Smooth muscle cell of the brain vasculature (primary cell): Measurements from ENCODE around the gene ANKRD50.

Experiments used
- DNase-seq: peaks from one replicate; pipeline ENCODE4 v3.0.0-alpha.2; 2012; ENCODE audit warnings: low read depth, low spot score

Gene ANKRD50

DNA sequence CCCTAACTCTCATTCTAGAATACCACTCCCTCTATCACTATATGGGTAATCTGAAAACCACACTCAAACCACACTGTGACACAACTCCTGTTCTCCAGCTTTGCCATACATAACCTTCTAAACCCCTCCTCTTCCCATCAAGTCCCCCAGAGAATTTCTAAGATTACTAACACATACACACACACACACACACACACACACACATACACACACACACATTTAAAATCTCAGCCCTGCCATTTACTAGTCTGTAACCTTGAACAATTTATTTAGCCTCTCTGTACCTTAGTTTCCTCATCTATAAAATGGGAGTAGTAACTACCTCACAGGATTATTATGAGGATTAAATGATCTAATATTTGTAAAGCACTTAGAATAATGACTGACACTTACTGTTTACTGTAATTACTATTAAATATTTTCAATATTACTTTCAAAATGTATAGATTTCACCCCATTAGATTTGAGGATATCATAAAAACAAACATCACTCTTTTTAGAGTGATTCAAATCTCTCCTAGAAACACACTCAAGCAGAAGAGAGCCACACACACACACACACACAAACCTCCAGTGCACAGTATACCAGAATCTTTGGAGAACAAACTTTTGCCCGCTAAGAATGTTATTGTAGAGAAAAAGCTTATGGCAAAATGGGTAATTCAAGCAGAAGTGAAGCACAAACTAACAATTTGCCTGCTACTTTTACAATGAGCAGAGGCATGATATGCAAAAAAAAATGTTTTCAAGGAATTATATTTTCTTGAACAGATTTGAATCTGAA lies 3.8 kb downstream of the ANKRD50 start:
- DNase-seq, result no peak

- DNase-seq, result no peak
Measured at GRCh38 chr4:124705393-124705792, 7.1 kb downstream of the ANKRD50 start.

DNA sequence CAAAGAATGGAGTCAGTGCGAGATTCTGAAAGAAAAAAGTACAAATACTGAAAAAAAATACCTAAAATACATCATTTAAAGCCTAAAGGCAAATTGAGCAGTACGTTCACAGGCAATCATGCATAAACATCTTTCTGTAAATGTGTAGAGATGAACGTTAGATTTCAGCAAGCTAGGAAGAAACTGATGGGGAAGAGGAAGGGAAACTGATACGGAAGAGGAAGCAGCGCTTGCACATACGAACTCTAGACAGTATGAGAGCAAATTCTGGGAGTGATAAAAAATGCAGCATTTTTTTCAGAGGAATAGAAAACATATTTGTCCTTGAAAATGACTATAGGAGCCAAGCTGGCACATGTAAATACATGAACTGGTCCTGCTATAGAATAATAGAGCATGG lies 9.4 kb downstream of the ANKRD50 start:
- no peak for DNase-seq

DNA sequence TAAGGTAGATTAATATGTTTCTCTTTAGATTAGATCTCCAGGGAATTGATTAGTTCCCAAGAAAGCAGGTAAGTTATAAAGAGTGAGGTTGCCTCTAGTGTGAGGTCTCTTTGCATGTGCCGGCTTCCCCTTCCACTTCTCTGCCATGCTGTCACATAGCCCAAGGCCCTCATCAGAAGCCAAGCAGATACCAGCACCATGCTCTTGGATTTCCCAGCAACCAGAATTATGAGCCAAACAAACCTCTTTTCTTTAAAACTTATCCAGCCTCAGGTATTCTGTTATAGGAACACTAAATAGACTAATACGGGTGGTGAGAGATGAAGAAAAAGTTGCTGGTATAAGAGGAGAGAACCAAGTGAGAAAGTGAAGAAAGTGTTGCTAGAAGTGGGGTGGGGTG lies 15.1 kb downstream of the ANKRD50 start:
- no peak for DNase-seq

DNA sequence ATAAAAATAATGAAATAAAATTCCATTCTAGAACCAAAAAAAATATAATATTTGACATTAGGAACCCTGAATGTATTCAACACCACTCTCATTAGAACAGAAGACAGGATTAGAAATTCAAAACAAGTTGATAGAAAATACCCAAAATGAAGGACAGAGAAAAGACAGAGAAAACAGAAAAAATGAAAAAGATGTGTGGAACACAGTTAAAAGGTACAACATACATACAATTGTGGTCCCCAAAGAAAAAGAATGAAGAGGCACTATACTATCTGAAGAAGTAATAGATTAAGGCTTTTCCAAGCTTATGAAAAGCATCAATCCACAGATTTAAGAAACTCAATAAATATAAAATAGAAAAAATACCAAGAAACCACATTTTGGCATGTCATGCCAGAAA lies 16.4 kb downstream of the ANKRD50 start:
- DNase-seq, result no peak

DNA sequence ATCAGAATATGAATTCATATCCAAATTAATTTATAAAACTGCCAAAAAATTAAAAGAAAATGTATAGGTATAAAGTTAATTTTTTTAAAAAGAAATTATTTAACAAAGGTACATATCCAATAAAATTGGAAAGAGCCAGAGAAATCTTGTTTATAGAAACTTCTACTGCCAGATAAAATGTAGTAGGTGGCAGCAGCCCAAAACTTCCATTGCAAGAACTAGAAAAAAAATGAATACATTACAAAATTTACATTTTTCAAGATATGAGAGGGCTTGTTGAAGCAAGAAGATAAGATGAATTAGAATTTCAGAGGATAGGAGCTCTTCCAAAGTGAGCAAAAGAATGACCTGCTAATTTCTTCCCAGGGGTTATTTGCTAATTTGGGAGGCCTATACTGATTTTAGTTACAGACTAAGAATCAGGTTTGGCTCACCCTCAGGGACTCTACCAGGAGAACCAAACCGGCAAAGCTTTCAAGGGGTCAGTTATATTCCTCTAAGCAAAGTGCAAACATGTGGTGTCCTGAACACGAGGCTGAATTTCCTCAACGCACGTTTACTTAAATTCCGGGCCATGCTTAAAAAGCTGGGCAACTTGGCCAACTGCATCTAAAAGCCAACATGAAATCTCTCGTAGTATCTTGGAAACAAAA lies 17.5 kb downstream of the ANKRD50 start:
- no peak for DNase-seq

- no peak for DNase-seq
Measured at GRCh38 chr4:124694306-124694705, 18.2 kb downstream of the ANKRD50 start.

GRCh38 chr4:124691801-124692200 lies 20.7 kb downstream of the ANKRD50 start:
- no peak for DNase-seq

- no peak for DNase-seq
Measured at GRCh38 chr4:124686279-124686678, 26.3 kb downstream of the ANKRD50 start.

GRCh38 chr4:124685851-124686250 lies 26.7 kb downstream of the ANKRD50 start:
- DNase-seq, result no peak

DNA sequence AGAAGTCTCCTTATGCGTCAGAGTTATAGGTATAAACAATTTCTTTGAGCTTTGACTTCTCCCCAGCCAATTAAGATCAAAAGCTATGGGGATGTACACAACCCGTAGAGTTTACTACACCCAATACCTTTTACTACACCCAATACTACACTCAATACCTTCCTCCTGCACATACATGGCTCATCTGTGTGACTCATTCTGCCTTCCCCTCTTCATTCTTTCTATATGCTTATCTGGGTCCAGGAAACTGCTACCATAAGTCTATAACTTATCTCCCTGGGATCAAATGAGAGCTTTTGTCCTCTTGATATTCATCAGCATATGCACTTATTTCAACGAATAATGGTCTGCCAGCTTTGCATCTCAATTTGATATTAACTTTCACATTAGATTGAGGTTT lies 28.2 kb downstream of the ANKRD50 start:
- no peak for DNase-seq

DNA sequence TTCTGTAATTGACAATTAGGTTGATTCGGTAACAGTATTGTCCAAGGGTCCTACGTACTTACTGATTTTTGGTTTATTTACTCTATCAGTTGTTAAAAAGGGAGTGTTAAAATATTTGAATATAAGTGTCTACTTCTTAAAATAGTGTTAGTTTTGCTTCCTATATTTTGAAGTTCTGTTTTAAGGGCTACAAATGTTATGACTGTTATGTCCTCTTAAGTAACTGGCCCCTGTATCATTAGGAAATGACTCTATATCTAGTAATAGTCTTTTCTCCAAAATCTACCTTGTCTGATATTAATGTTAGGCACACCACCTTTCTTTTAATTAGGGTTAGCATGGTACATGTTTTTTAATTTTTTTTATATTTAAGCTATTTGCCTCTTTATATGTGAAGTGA lies 30.1 kb downstream of the ANKRD50 start:
- no peak for DNase-seq

DNA sequence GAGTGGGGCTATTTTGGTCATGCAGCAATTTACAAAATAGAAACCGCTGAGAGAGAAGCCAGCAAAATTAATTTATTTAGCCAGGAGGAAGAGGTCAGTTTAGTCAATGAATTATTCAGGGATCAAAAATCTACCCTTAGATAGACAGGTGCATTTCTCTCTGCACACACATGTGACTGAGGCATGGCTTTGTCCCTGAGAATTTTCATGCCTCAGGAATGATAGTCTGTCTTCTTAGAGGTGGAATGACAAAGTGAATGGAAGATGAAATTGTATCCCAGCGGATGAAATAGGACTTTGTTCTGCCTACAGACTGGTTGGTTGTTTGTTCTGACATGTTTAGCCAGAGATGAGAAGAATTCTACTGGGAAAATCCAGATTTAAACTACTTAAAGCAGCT lies 46.0 kb downstream of the ANKRD50 start:
- DNase-seq, result no peak

DNA sequence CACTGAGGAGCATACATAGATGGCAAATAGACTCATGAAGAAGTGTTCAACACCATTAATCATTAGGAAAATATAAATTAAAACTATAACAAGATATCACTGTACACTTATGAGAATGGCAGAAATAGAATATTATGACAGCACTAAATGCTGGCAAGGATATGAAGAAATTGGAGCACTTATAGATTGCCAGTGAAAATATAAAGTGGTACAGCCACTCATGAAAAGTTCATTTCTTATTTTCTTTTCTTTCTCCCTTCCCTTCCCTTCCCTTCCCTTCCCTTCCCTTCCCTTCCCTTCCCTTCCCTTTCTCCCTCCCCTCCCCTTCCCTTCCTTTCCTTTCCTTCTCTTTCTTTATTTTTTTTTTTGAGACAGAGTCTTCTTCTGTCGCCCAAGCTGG lies 53.7 kb downstream of the ANKRD50 start:
- DNase-seq, result no peak

GRCh38 chr4:124650614-124651013 lies 61.9 kb downstream of the ANKRD50 start:
- DNase-seq, result no peak

DNA sequence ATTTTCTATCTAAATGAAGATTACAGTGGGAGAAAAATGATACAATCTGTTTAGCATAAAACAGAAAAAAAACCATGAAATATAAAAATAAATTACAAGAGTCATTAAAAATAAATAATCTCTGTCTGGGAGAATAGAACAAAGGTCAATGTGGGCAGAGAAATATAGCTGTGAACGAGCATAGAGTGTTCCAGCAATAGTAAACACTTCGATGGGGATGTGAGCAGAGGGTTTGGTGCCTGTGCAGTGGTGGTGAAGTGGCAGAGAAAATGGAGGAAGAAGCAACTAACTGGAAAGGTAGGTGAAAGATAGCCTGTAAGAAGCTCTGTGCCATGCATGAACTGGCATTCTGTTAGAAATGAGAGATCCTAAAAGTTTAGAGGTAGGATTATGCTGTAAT lies 64.9 kb downstream of the ANKRD50 start:
- no peak for DNase-seq

DNA sequence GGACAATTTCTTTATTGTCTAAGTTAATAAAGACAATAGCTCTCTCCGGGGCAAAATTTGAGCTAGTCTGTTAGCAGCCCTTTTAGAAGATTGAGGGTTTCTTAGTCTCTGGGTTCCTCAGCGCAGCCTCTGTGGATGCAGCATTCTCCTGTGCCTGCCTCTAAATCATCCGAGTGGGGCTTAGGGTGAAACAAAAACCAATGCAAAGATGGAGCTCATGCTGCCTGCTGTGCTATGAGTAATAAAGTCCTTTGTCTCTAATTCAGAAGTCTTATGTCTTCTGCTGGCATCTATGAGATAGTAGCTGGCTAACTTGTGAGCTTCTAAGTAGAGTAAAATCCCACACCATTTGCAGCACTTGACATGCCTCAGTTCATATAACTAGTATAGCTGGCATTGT lies 67.9 kb downstream of the ANKRD50 start:
- DNase-seq, result no peak

GRCh38 chr4:124642846-124643245 lies 69.7 kb downstream of the ANKRD50 start:
- DNase-seq, result no peak

- DNase-seq, result no peak
Measured at GRCh38 chr4:124641715-124642381, 70.7 kb downstream of the ANKRD50 start.

DNA sequence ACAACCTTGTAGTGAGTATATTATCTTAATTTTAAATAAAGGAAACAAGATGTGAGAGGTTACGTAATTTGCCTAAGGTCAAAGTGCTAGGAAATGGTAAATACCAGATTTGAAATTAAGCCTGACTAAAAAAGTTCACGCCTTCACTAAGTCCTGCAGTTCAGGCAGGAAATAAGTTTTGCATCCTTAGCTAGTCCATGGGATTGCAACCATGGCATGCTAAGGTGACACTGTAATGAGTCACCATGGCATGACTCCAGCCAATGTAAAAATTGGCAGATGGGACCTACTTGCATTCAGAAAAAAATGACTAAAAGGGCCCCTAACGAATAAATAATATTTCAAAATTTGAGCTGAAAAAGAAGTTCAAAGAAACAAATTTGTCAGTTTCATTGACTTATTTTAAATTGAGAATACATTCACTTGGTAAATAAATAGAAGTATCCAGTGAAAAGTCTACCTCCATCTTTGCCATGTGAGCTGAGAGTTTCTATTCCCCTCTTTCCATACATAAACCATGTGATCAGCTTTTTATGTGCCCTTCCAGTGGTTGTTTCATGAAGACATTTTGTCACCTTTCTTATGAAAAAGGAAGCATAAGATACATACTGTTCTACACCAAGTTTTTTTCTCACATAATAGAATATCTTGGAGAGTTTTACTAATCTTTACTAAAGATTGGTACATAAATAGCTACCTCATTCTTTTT lies 72.4 kb downstream of the ANKRD50 start:
- DNase-seq, result no peak

- DNase-seq, result no peak
Measured at GRCh38 chr4:124637321-124637720, 75.2 kb downstream of the ANKRD50 start.

DNA sequence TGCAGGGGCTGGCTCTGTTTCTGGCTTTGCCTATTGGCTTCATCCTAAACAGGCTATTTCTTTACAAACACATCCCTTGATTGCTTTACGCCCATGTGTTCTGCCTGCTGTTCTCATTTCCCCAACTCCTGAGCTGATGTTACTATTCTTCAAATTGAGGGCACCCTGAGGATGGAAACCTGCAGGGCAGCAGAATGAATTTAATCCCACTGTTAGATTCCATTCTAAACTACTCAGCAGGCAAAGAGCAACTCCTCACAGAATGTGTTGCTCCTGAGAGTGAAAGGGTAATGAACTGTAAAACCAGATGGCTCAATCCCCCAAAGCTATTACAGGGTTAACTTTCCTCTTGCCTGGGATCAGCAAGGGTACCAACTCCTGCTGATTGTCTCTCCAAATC lies 75.7 kb downstream of the ANKRD50 start:
- peak; percentile 28 for DNase-seq
